Transverse colon (tissue), 4 donors: ENCODE data around the gene SPDYE9.
"Not testable (repeated sequence)": the region's sequence is repeated elsewhere in the genome, so short reads cannot be mapped to it uniquely, and the experiment has no call there.

ENCODE experiments used
- CTCF ChIP-seq, 5 experiments: fragments of 200-600 bp in 3 of 5; fragments of 450-650 bp in 2 of 5; sonication (generic) in 3 of 5; IDR thresholded peaks; 1 replicate in 2 of 5; 2 replicates in 3 of 5; pipeline ENCODE4 v1.5.1; 2016 to 2017; ENCODE audit warnings: antibody characterized with exemption in 5 of 5, inconsistent platforms in 3 of 5, mild to moderate bottlenecking in 2 of 5, moderate library complexity in 1 of 5
- EP300 ChIP-seq: sonication (generic); formaldehyde crosslinking; IDR thresholded peaks from one replicate; pipeline ENCODE4 v1.6.1; 2017; ENCODE audit warnings: antibody characterized with exemption, low read depth
- POLR2AphosphoS5 ChIP-seq, 3 donors: sonication (generic); formaldehyde crosslinking; IDR thresholded peaks; one replicate each; pipeline ENCODE4 v1.6.1; 2016; ENCODE audit warnings: antibody characterized with exemption in 3 of 3

- TF ChIP-seq CTCF (IDR thresholded peaks at IDR 0.05); POLR2AphosphoS5 (IDR thresholded peaks at IDR 0.05); EP300: not testable (repeated sequence)
Observed at GRCh38 chr7:73132651-73133217, 46.9 kb upstream of the SPDYE9 start.
